CD14-positive monocyte (primary cell): ENCODE results near the gene PSAPL1. TPM values are rescaled to one million over a fixed set of nuclear protein-coding genes. Genes with fewer than 3 reads are reported as not detected.

Experiments
- DNase-seq, 3 donors: peaks; one replicate each; pipeline ENCODE4 v3.0.0-alpha.2; 2011 to 2022
- H2AFZ ChIP-seq: 2 replicates; pipeline ENCODE4 v1.6.0; 2012; ENCODE audit warnings: mild to moderate bottlenecking, low read depth, low read length, inconsistent platforms; ENCODE audit not compliant: insufficient read depth, poor library complexity, severe bottlenecking
- H3K27ac ChIP-seq, 2 donors: 1 replicate in 1 of 2; 2 replicates in 1 of 2; pipeline ENCODE4 v1.5.1; 2012 to 2013; ENCODE audit warnings: low read length in 2 of 2, control low read depth in 1 of 2, inconsistent platforms in 1 of 2, low read depth in 1 of 2, mild to moderate bottlenecking in 1 of 2
- H3K27me3 ChIP-seq, 2 donors: one replicate each; pipeline versions ENCODE4 v1.6.0 to v1.6.1; 2011 to 2013; ENCODE audit warnings: low read length in 2 of 2; ENCODE audit not compliant: control insufficient read depth in 2 of 2, insufficient read depth in 2 of 2
- H3K36me3 ChIP-seq, 2 donors: replicated peaks in 1 of 2; 1 replicate in 1 of 2; 2 replicates in 1 of 2; pipeline versions ENCODE4 v1.5.1 to v1.6.1; 2012 to 2013; ENCODE audit warnings: low read length in 2 of 2, control low read depth in 1 of 2, inconsistent platforms in 1 of 2, mild to moderate bottlenecking in 1 of 2; ENCODE audit not compliant: insufficient read depth in 2 of 2, control insufficient read depth in 1 of 2
- H3K4me1 ChIP-seq, 2 donors: 1 replicate in 1 of 2; 2 replicates in 1 of 2; pipeline versions ENCODE4 v1.5.1 to v1.6.1; 2012 to 2013; ENCODE audit warnings: low read length in 2 of 2, control low read depth in 1 of 2, inconsistent platforms in 1 of 2, mild to moderate bottlenecking in 1 of 2, moderate library complexity in 1 of 2; ENCODE audit not compliant: insufficient read depth in 2 of 2, control insufficient read depth in 1 of 2
- H3K4me2 ChIP-seq: replicated peaks from 2 replicates; pipeline ENCODE3; 2012; ENCODE audit warnings: low read length, moderate library complexity, mild to moderate bottlenecking; ENCODE audit not compliant: poor library complexity, severe bottlenecking; ENCODE audit errors: extremely low read depth
- H3K4me3 ChIP-seq, 3 experiments: fragments of 200-600 bp in 1 of 3; sonication (generic) in 1 of 3; replicated peaks in 1 of 3; 1 replicate in 2 of 3; 2 replicates in 1 of 3; pipeline ENCODE4 v1.5.1; 2011 to 2013; ENCODE audit warnings: low read length in 3 of 3, mild to moderate bottlenecking in 3 of 3, control low read depth in 2 of 3, low read depth in 2 of 3, inconsistent platforms in 1 of 3, moderate library complexity in 1 of 3
- H3K79me2 ChIP-seq: 2 replicates; pipeline ENCODE4 v1.6.0; 2012; ENCODE audit warnings: mild to moderate bottlenecking, control low read depth, inconsistent platforms, low read length, moderate library complexity; ENCODE audit not compliant: insufficient read depth
- H3K9ac ChIP-seq: 2 replicates; pipeline ENCODE4 v1.6.0; 2017; ENCODE audit warnings: low read length, mild to moderate bottlenecking; ENCODE audit not compliant: insufficient read depth, poor library complexity, severe bottlenecking
- H3K9me3 ChIP-seq, 2 donors: replicated peaks in 1 of 2; 1 replicate in 1 of 2; 2 replicates in 1 of 2; pipeline versions ENCODE4 v1.5.1 to v1.6.1; 2012 to 2013; ENCODE audit warnings: low read length in 2 of 2, control low read depth in 1 of 2; ENCODE audit not compliant: control insufficient read depth in 1 of 2, insufficient read depth in 1 of 2
- H4K20me1 ChIP-seq: 2 replicates; pipeline ENCODE4 v1.6.0; 2012; ENCODE audit warnings: mild to moderate bottlenecking, low read length, control low read depth, moderate library complexity; ENCODE audit not compliant: insufficient read depth
- H3K27ac Mint-ChIP-seq, 7 donors: one replicate each; pipeline ENCODE4 v1.8.0; 2020; ENCODE audit warnings: mild to moderate bottlenecking in 7 of 7, mixed read lengths in 7 of 7, moderate library complexity in 6 of 7, inconsistent platforms in 2 of 7
- H3K27me3 Mint-ChIP-seq, 3 donors: one replicate each; pipeline ENCODE4 v1.8.0; 2021 to 2022; ENCODE audit warnings: low read depth in 3 of 3, mild to moderate bottlenecking in 3 of 3, mixed read lengths in 3 of 3, moderate library complexity in 3 of 3, inconsistent platforms in 1 of 3
- H3K36me3 Mint-ChIP-seq, 2 donors: one replicate each; pipeline ENCODE4 v1.8.0; 2020; ENCODE audit warnings: mixed read lengths in 2 of 2, inconsistent platforms in 1 of 2, mild to moderate bottlenecking in 1 of 2
- H3K4me1 Mint-ChIP-seq: one replicate; pipeline ENCODE4 v1.8.0; 2020; ENCODE audit warnings: mild to moderate bottlenecking, mixed read lengths
- H3K4me3 Mint-ChIP-seq, 2 donors: one replicate each; pipeline ENCODE4 v1.8.0; 2020; ENCODE audit warnings: mild to moderate bottlenecking in 2 of 2, mixed read lengths in 2 of 2, moderate library complexity in 1 of 2
- H3K9me3 Mint-ChIP-seq, 7 donors: one replicate each; pipeline ENCODE4 v1.8.0; 2020 to 2022; ENCODE audit warnings: mixed read lengths in 7 of 7, mild to moderate bottlenecking in 6 of 7, moderate library complexity in 6 of 7, inconsistent platforms in 2 of 7
- WGBS: methylation state at CpG from one replicate; pipeline ENCODE4 v1.1.5; 2013; ENCODE audit warnings: missing lambda C conversion rate; ENCODE audit not compliant: insufficient coverage; 5-methylcytosine and 5-hydroxymethylcytosine counted together
- intact Hi-C, 2 donors: fragments of 100-400 bp; cut with micrococcal nuclease; formaldehyde crosslinking; loops; one replicate each; pipeline versions ENCODE4 v1.15.0 to v1.15.1; 2023
- polyA plus RNA-seq, 3 donors: library from polyadenylated mRNA; depleted of rRNA in 1 of 3; unstranded in 2 of 3; stranded (reverse) in 1 of 3; fragments of 300-500 nt in 2 of 3; fragments of >200 nt in 1 of 3; fragmentation: Illumina TruSeq in 2 of 3; gene quantifications; 1 replicate in 2 of 3; 2 replicates in 1 of 3; pipeline ENCODE4 v1.2.3, GENCODE V29; 2012 to 2021
- TF ChIP-seq, protein P1 (sequence below): fragments of 200-600 bp; IDR thresholded peaks from one replicate; pipeline ENCODE4 v1.8.0; 2022; ENCODE audit warnings: antibody characterized with exemption, mild to moderate bottlenecking

Gene PSAPL1
- polyA plus RNA-seq, 3 donors, result not detected

DNA sequence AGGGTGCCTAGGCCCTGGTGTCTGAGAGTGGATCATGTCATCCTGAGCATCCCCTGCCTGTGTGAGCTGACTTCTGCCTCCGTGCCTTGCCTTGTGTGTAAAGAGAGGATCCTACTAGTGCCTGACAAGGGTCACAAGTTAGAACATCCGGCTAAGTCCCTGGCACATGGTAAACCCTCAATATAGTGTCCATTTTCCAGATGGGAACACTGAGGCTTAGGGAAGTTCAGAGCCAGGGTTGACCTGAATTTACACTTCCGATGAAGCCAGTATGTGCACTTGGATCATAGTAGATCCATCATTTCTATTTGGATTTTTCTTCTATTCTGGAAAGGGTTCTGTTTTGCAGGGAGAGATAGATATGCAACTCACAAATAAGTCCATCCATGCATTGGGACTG lies 12.5 kb upstream of the PSAPL1 start:
- Mint-ChIP-seq H3K9me3 (peaks cover 0 to 9% (median 2%) of the 10 kb centered on the region in 7 donors), H3K36me3 (no peaks in the 10 kb centered on the region), H3K27me3 (peaks cover 5 to 7% (median 6%) of the 10 kb centered on the region in 3 donors), H3K27ac (no peak overlapping the region), H3K4me3 (no peak overlapping the region), H3K4me1 (no peaks in the 10 kb centered on the region)
- Histone ChIP-seq H3K9ac (no peak overlapping the region), H2AFZ (no peak overlapping the region), H3K79me2 (no peaks in the 10 kb centered on the region), H3K4me3 (no peak overlapping the region), H3K4me2 (no peak overlapping the region), H4K20me1 (no peaks in the 10 kb centered on the region), H3K27ac (no peak overlapping the region), H3K27me3 (no peaks in the 10 kb centered on the region), H3K36me3 (no peaks in the 10 kb centered on the region), H3K9me3 (peaks cover 0 to 4% of the 10 kb centered on the region in 2 donors), H3K4me1 (no peaks in the 10 kb centered on the region)
- TF ChIP-seq, protein P1, sequence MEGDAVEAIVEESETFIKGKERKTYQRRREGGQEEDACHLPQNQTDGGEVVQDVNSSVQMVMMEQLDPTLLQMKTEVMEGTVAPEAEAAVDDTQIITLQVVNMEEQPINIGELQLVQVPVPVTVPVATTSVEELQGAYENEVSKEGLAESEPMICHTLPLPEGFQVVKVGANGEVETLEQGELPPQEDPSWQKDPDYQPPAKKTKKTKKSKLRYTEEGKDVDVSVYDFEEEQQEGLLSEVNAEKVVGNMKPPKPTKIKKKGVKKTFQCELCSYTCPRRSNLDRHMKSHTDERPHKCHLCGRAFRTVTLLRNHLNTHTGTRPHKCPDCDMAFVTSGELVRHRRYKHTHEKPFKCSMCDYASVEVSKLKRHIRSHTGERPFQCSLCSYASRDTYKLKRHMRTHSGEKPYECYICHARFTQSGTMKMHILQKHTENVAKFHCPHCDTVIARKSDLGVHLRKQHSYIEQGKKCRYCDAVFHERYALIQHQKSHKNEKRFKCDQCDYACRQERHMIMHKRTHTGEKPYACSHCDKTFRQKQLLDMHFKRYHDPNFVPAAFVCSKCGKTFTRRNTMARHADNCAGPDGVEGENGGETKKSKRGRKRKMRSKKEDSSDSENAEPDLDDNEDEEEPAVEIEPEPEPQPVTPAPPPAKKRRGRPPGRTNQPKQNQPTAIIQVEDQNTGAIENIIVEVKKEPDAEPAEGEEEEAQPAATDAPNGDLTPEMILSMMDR, result no peak
- 84% methylated on average over 2 of the region's 3 CpGs for WGBS
- no peak for DNase-seq
- intact Hi-C loops, result no loop called here

DNA sequence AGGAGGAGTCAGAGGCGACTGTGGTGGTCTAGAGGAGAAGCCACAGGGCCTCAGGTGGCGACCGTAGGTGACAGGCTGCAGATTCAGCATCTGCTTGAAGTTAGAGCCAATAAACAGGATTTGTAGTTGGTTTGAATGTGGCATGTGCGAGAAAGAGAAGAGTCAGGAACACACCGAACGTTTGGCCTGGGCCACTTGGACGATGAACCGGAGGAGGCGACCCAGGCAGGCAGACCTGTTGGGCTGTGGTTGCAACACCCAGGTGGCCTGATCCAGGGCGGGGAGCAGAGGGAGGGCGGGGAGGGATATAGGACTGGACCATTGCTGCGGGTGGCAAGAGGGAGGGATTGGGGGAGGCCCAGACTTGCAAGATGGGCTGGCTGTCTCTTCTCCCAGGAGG lies 10.0 kb upstream of the PSAPL1 start:
- H3K4me3 Mint-ChIP-seq, result no peak overlapping the region
- no peak overlapping the region for H3K27ac ChIP-seq
- no peak overlapping the region for H3K4me3 ChIP-seq
- no peaks in the 10 kb centered on the region for H3K27me3 ChIP-seq
- H3K79me2 ChIP-seq, result no peaks in the 10 kb centered on the region
- H3K4me2 ChIP-seq, result no peak overlapping the region
- peaks cover 4 to 13% (median 7%) of the 10 kb centered on the region in 3 donors for H3K27me3 Mint-ChIP-seq
- WGBS, result 81% methylated on average over 12 of the region's 12 CpGs
- no peak overlapping the region for H2AFZ ChIP-seq
- H3K4me1 Mint-ChIP-seq, result no peaks in the 10 kb centered on the region
- no peak for DNase-seq
- no peaks in the 10 kb centered on the region for H4K20me1 ChIP-seq
- TF ChIP-seq, protein P1, result no peak
- H3K36me3 Mint-ChIP-seq, result no peaks in the 10 kb centered on the region
- peaks cover 0 to 9% (median 2%) of the 10 kb centered on the region in 7 donors for H3K9me3 Mint-ChIP-seq
- no peaks in the 10 kb centered on the region for H3K4me1 ChIP-seq
- no peak overlapping the region for H3K27ac Mint-ChIP-seq
- H3K36me3 ChIP-seq, result no peaks in the 10 kb centered on the region
- peaks cover 0 to 4% of the 10 kb centered on the region in 2 donors for H3K9me3 ChIP-seq
- H3K9ac ChIP-seq, result no peak overlapping the region
- intact Hi-C loops, result no loop called here
